Keratinocyte (primary cell): ENCODE measurements around the gene GCSAM. TPM values are rescaled to one million over a fixed set of nuclear protein-coding genes. Genes with fewer than 3 reads are reported as not detected.

ENCODE experiments used
- DNase-seq: peaks from one replicate; pipeline ENCODE4 v3.0.0-alpha.2; 2011; ENCODE audit warnings: low read depth, missing footprints, low spot score
- FAIRE-seq: peaks from 2 replicates; lab custom pipeline; 2011; peaks lifted over from hg19 to GRCh38; lab: Jason Lieb, UNC
- H2AFZ ChIP-seq: 2 replicates; pipeline ENCODE4 v1.6.0; 2012; ENCODE audit warnings: low read length, control low read depth, inconsistent platforms; ENCODE audit not compliant: control insufficient read depth
- H3K27ac ChIP-seq: 2 replicates; pipeline ENCODE4 v1.5.1; 2011; ENCODE audit warnings: low read length; ENCODE audit not compliant: control insufficient read depth, insufficient read depth
- H3K27me3 ChIP-seq: 3 replicates; pipeline ENCODE4 v1.6.0; 2011; ENCODE audit warnings: low read length; ENCODE audit not compliant: control insufficient read depth, insufficient read depth; ENCODE audit errors: extremely low read depth
- H3K36me3 ChIP-seq, 2 experiments: 2 replicates in 1 of 2; 3 replicates in 1 of 2; pipeline ENCODE4 v1.5.1; 2011; ENCODE audit warnings: low read length in 2 of 2, mild to moderate bottlenecking in 1 of 2; ENCODE audit not compliant: control insufficient read depth in 2 of 2, insufficient read depth in 2 of 2; ENCODE audit errors: extremely low read depth in 1 of 2
- H3K4me1 ChIP-seq: 3 replicates; pipeline ENCODE4 v1.5.1; 2011; ENCODE audit warnings: low read length; ENCODE audit not compliant: control insufficient read depth, insufficient read depth; ENCODE audit errors: extremely low read depth
- H3K4me2 ChIP-seq: 3 replicates; pipeline ENCODE4 v1.6.0; 2011; ENCODE audit warnings: low read depth, low read length; ENCODE audit not compliant: control insufficient read depth, insufficient read depth; ENCODE audit errors: extremely low read depth
- H3K4me3 ChIP-seq, 3 experiments: fragments of 200-600 bp in 1 of 3; sonication (generic) in 1 of 3; 2 replicates in 2 of 3; 3 replicates in 1 of 3; pipeline ENCODE4 v1.5.1; 2011 to 2016; ENCODE audit warnings: low read length in 3 of 3, mild to moderate bottlenecking in 3 of 3, control low read depth in 2 of 3, inconsistent platforms in 1 of 3, low read depth in 1 of 3, mixed read lengths in 1 of 3, mixed run types in 1 of 3, moderate library complexity in 1 of 3; ENCODE audit not compliant: control insufficient read depth in 2 of 3, insufficient read depth in 2 of 3; ENCODE audit errors: extremely low read depth in 1 of 3
- H3K79me2 ChIP-seq: 2 replicates; pipeline ENCODE4 v1.6.0; 2012; ENCODE audit warnings: low read length; ENCODE audit not compliant: control insufficient read depth, insufficient read depth
- H3K9ac ChIP-seq: 3 replicates; pipeline ENCODE4 v1.6.0; 2011; ENCODE audit warnings: low read length; ENCODE audit not compliant: control insufficient read depth, insufficient read depth; ENCODE audit errors: extremely low read depth
- H3K9me1 ChIP-seq: 3 replicates; pipeline ENCODE4 v1.6.0; 2011; ENCODE audit warnings: low read length; ENCODE audit not compliant: control insufficient read depth, insufficient read depth; ENCODE audit errors: extremely low read depth
- H3K9me3 ChIP-seq: 2 replicates; pipeline ENCODE4 v1.5.1; 2012; ENCODE audit warnings: low read depth, low read length; ENCODE audit not compliant: control insufficient read depth
- H4K20me1 ChIP-seq: 3 replicates; pipeline ENCODE4 v1.6.0; 2011; ENCODE audit warnings: low read length; ENCODE audit not compliant: control insufficient read depth, insufficient read depth; ENCODE audit errors: extremely low read depth
- EZH2 ChIP-seq: IDR thresholded peaks from one replicate; pipeline ENCODE4 v1.6.1; 2012; ENCODE audit warnings: inconsistent platforms, mild to moderate bottlenecking, low read length, moderate library complexity
- dilution Hi-C: fragments of 300-500 bp; cut with MboI; formaldehyde crosslinking; loops from one replicate; pipeline ENCODE4 v1.7.0; 2020; ENCODE audit warnings: low sequenced_read_pairs; ENCODE audit not compliant: extremely low pct_ligation_motif_present
- polyA plus RNA-seq, 5 experiments: library from polyadenylated mRNA; depleted of rRNA in 3 of 5; stranded (reverse) in 3 of 5; stranded (forward) in 1 of 5; unstranded in 1 of 5; fragments of >200 nt; gene quantifications; 1 replicate in 1 of 5; 2 replicates in 3 of 5; 3 replicates in 1 of 5; pipeline versions ENCODE4 v1.2.1 to v1.2.3, GENCODE V29; 2011 to 2012; ENCODE audit warnings: missing spikeins in 2 of 5, low read depth in 1 of 5, low replicate concordance in 1 of 5
- TF ChIP-seq, protein P1 (sequence below), 3 experiments: IDR thresholded peaks in 1 of 3; conservative IDR thresholded peaks in 1 of 3; optimal IDR thresholded peaks in 1 of 3; 2 replicates in 2 of 3; 3 replicates in 1 of 3; pipeline versions ENCODE3 to v1.5.1; 2011; ENCODE audit warnings: low read length in 3 of 3, mild to moderate bottlenecking in 3 of 3, moderate library complexity in 2 of 3, control low read depth in 1 of 3, inconsistent platforms in 1 of 3; ENCODE audit not compliant: insufficient read depth in 2 of 3; ENCODE audit errors: extremely low read depth in 1 of 3

GCSAM gene
- polyA plus RNA-seq, 1 donor (not counting 4 experiments of a cell fraction or from before 2014, with no cell fraction given) = 2.9 TPM

DNA sequence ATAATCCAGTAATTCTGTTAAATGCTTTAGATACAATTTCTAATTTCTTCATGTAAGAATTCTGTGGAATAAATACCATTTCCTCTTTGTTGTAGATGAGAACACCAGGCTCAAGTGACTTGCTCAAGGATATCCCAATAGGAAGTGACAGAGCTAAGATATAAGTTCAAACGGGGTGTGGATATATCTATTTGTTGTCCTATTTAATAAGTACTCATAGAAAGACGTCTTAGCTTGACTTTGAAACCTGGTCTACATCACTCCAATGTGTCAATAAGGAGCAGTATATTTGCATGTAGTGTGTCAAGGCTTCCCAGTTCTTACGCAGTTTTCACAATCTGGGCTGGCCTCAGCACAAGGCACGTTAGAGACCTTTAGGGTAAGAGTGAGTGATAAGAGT lies 4.7 kb upstream of the GCSAM start:
- TF ChIP-seq, protein P1, sequence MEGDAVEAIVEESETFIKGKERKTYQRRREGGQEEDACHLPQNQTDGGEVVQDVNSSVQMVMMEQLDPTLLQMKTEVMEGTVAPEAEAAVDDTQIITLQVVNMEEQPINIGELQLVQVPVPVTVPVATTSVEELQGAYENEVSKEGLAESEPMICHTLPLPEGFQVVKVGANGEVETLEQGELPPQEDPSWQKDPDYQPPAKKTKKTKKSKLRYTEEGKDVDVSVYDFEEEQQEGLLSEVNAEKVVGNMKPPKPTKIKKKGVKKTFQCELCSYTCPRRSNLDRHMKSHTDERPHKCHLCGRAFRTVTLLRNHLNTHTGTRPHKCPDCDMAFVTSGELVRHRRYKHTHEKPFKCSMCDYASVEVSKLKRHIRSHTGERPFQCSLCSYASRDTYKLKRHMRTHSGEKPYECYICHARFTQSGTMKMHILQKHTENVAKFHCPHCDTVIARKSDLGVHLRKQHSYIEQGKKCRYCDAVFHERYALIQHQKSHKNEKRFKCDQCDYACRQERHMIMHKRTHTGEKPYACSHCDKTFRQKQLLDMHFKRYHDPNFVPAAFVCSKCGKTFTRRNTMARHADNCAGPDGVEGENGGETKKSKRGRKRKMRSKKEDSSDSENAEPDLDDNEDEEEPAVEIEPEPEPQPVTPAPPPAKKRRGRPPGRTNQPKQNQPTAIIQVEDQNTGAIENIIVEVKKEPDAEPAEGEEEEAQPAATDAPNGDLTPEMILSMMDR (optimal IDR thresholded peaks at IDR 0.05 in 1 of 3, IDR thresholded peaks at IDR 0.05 in 1 of 3, conservative IDR thresholded peaks at IDR 0.05 in 1 of 3; ENCODE audit: extremely low read depth in 1 of 3, insufficient read depth in 2 of 3, low read length in 3 of 3) = no peak
- no peak for TF ChIP-seq EZH2
- H3K9me1 ChIP-seq = no peaks in the 10 kb centered on the region
- no peak overlapping the region for H3K4me2 ChIP-seq
- H3K9me3 ChIP-seq = no peaks in the 10 kb centered on the region
- peaks cover 8% of the 10 kb centered on the region for H3K4me1 ChIP-seq
- no peak overlapping the region for H3K4me3 ChIP-seq
- no peak for DNase-seq
- H2AFZ ChIP-seq = no peak overlapping the region
- no peaks in the 10 kb centered on the region for H3K36me3 ChIP-seq
- no peak overlapping the region for H3K27ac ChIP-seq
- no peak for FAIRE-seq
- no peak overlapping the region for H3K9ac ChIP-seq
- H3K79me2 ChIP-seq = no peaks in the 10 kb centered on the region
- no peaks in the 10 kb centered on the region for H4K20me1 ChIP-seq
- dilution Hi-C loops = no loop called here
- H3K27me3 ChIP-seq = no peaks in the 10 kb centered on the region

DNA sequence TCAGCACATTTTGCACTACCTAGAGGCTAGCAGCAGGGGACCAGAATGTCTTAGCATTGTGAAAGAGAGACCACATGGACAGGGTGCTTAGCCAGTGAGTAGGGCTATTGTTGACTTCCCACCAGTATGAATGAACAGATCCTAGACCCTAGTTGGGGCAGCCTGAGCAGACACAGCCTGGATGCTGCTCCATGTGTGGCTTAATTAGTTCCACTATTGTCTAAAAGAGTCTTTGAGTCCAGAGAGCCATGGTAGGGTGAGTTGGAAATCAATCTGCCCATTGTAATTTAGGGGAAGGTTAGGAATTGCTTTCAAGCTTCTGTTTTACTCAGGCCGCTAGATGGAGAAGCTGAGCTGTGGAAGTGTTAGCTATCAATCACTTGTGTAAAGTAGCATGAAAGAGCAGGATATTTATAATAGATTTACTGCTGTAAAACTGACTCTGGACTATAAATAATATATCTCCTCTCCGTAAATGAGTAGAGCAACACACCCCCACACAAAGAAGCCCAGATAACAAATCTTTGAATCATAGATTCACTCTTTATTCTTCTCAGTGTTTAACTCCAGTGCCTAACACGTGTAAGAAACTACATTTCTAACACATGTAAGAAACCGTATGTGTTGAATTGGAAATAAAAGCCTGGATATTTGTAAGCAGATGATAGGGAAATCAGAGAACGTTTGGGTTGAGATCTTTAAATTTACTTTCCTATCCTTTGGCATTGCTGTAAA lies 4.1 kb upstream of the GCSAM start:
- TF ChIP-seq EZH2 = no peak
- TF ChIP-seq, protein P1 (optimal IDR thresholded peaks at IDR 0.05 in 1 of 3, IDR thresholded peaks at IDR 0.05 in 1 of 3, conservative IDR thresholded peaks at IDR 0.05 in 1 of 3; ENCODE audit: extremely low read depth in 1 of 3, insufficient read depth in 2 of 3, low read length in 3 of 3) = peak; percentile 41 to 68 (median 62)
- no peaks in the 10 kb centered on the region for H4K20me1 ChIP-seq
- peak; percentile 39 for FAIRE-seq
- H3K9ac ChIP-seq = no peak overlapping the region
- H3K79me2 ChIP-seq = no peaks in the 10 kb centered on the region
- no peaks in the 10 kb centered on the region for H3K9me3 ChIP-seq
- peaks cover 12% of the 10 kb centered on the region for H3K4me1 ChIP-seq
- dilution Hi-C loops = no loop called here
- H3K4me2 ChIP-seq = no peak overlapping the region
- no peaks in the 10 kb centered on the region for H3K27me3 ChIP-seq
- H3K36me3 ChIP-seq = no peaks in the 10 kb centered on the region
- no peak for DNase-seq
- H3K9me1 ChIP-seq = no peaks in the 10 kb centered on the region
- H2AFZ ChIP-seq = no peak overlapping the region
- no peak overlapping the region for H3K27ac ChIP-seq
- H3K4me3 ChIP-seq = no peak overlapping the region
